ENCODE results near the gene SOX8.
"Not testable (repeated sequence)": the region's sequence is repeated elsewhere in the genome, so short reads cannot be mapped to it uniquely, and the experiment has no call there.

Gene SOX8

GRCh38 chr16:981695-982144, at the start of gene SOX8:
Gene SOX8, plus strand, starts transcription at chr16:981770. Its CDS starts 153 bp downstream, at chr16:981923.
- DNase-seq, result peak in 1 of 4 experiments; percentile 32

DNA sequence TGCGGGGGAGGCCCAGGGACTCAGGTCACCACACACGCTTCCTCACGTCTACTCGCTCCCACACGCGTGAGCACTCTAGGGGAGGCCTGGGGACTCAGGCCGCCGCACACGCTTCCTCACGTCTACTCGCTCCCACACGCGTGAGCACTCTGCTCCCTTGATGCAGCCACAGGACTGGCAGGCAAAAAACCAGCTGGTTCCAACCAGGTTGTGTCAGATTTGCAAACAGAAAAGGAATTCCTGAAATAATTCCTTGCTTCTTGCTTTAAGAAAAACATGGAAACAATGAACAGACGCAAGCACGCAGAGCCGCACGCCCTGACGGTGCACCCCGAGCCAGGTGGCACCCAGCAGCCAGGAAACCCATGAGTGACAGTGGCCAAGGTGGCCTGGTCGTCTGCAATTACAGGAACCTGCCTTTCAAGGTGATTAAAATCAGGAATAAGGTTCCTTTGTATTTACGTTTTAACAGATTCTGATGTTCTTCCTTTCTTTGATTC, 48.7 kb upstream of the SOX8 start:
- no peak for DNase-seq

- no peak for DNase-seq
These were observed 48.0 kb upstream of the SOX8 start for GRCh38 chr16:933581-933980.

DNA sequence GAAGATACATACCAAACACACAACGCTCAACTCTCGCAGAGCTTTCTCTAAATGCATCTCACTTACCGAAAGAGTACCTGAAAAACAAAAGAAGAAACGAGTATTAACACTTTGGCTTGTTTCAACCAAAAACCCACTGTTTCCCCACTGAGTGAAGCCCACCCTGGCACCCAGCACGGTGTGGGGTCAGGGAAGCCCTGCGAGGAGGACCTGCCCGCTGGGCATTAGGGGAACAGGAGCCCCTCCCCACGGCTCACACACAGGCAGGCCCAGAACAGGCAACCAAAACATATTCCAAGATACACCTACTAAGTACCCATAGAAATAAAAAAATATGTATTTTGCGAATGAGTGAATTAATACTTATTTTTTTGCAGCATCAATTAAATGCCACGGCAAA, 47.4 kb upstream of the SOX8 start:
- no peak for DNase-seq

- no peak for DNase-seq
These were observed 45.9 kb upstream of the SOX8 start for GRCh38 chr16:935684-936083.

DNA sequence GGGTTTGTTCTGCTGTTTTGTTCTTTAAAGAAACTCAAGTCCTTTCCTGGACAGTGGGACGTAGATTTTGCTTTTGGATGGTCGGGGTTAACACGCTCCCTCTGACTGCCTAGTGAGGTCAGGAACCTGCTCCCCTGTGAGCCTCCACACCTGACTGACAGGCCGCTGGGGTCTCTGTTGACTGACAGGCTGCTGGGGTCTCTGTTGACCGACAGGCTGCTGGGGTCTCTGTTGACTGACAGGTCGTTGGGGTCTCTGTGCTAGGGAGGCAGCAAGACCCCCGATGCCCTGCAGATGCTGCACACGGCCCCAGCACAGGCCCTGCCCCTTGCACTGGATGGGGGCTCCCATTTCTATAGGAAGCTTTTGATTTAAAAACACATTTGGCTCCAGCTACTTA, 44.3 kb upstream of the SOX8 start:
- DNase-seq, result no peak

GRCh38 chr16:937723-938122, 43.8 kb upstream of the SOX8 start:
- no peak for DNase-seq

DNA sequence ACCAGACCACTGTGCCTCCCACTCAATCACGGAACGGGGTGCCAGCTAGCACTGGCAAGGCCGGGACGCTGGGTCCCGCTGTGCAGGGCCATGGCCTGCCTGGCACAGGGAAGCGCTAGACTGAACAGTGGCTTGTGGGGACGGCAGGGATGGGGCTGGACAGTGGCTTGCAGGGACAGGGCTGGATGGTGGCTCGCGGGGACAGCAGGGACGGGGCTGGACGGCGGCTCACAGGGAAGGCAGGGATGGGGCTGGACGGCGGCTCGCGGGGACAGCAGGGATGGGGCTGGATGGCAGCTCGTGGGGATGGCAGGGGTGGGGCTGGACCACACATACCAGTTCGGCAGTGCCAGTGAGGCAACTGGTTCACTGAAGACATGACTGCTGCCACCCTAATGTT, 43.4 kb upstream of the SOX8 start:
- DNase-seq, result no peak

DNA sequence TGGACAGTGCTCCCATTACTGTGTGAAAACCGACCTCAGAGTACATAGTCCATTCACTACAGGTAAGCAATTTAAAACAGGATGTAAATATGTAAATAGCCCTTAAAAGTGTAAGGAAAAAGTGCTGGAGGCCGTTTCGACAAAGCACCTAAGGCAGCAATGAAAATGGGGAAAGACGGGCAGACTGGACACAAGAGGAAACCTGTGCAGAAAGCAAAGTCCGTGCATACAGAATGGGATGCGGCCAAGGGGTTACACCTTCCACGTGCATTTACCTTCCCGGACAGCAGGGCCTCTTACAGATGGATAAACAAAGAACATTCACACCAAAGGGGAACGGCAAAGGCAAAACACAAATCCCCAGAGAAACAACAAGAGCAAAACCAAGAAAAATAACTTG, 42.8 kb upstream of the SOX8 start:
- DNase-seq, result no peak

DNA sequence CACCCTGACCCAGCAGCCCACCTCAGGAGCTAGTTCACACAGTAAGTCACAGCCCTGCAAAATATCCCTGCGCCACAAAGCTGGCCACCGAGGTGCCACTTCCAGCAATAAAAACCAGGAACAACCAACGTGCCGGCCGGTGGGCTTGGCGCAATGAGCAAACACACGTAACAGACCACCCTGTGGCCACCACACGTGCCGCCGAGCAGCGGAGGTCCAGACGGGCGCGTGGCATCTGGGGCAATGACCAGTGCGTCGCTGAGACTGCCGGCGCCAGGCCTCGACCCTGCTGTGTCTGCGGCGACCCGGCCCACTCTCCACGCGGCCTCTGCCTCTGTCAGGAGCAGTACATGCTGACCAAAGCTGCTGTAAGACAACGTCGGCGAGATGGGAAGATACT, 42.3 kb upstream of the SOX8 start:
- no peak for DNase-seq

- DNase-seq, result no peak
These were observed 41.6 kb upstream of the SOX8 start for GRCh38 chr16:939941-940340.

GRCh38 chr16:942436-943060, 39.0 kb upstream of the SOX8 start:
- no peak for DNase-seq

DNA sequence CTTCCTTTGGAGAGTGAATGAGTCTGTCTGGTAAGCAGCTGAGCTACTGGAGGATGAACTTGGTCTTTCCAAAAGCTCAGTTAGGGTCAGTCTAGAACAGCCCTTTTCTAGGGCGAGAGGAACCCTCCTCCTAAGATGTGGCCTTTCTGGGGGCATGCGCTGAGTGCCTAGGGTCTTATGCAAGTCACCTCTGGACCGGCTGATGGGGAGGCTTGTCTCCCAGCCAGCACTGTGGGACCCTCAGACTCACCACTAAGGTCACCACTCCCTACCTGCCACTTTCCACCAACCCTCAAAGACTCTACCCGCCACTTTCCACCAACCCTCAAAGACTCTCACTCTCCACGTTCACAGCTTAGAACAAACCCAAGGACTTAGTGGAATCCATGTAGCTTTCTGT, 37.6 kb upstream of the SOX8 start:
- no peak for DNase-seq

GRCh38 chr16:945271-946047, 36.1 kb upstream of the SOX8 start:
- no peak for DNase-seq

DNA sequence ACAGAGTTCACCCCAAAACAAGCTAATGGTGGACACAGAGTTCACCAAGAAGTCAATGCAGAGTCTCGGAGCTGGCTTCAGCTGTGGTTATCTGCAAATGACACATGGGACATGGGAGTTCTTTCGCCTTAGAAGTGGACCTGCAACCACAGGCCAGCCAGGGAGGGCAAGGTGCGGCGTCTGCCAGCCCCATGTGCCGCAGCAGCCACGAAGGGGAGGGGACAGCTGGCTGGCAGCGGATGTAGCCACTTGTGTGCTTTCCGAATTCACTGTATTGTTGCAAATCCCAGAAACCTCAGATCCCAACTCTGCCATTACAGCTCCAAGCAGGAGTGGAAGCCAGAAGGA, 35.5 kb upstream of the SOX8 start:
- no peak for DNase-seq

DNA sequence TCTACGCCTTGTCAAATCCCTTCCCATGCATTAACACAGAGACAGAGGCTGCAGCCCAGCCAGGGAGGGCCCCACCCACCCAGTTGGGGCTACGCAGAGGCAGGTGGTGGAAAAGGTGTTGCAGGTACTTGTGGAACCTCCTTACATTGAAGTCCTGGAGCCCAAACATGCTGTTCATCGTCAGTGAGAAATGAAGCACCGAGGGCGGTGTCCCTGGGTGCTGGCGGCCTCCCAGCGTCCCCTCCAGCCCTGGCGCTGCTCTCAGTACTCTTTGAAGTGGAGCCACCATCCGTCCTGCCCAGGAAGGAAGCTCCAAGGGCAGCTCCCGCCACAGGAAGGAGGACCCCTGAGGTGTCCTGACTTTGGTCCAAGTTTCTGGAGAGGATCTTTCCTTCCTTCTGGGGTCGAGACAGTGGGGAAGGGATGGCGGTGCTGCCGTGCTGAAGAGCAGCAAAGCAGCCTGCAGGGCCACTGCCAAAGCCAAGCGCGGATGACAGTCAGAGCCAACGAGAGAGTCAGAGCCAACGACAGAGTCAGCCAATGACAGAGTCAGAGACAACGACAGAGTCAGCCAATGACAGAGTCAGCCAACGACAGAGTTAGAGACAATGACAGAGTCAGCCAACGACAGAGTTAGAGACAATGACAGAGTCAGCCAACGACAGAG, 34.2 kb upstream of the SOX8 start:
- no peak for DNase-seq

GRCh38 chr16:947922-948303, 33.7 kb upstream of the SOX8 start:
- DNase-seq, result not testable (repeated sequence)

GRCh38 chr16:948767-949166, 32.8 kb upstream of the SOX8 start:
- DNase-seq, result not testable (repeated sequence)

- not testable (repeated sequence) for DNase-seq
These were observed 30.6 kb upstream of the SOX8 start for GRCh38 chr16:950733-951573.

GRCh38 chr16:951660-952301, 29.8 kb upstream of the SOX8 start:
- DNase-seq, result no peak

DNA sequence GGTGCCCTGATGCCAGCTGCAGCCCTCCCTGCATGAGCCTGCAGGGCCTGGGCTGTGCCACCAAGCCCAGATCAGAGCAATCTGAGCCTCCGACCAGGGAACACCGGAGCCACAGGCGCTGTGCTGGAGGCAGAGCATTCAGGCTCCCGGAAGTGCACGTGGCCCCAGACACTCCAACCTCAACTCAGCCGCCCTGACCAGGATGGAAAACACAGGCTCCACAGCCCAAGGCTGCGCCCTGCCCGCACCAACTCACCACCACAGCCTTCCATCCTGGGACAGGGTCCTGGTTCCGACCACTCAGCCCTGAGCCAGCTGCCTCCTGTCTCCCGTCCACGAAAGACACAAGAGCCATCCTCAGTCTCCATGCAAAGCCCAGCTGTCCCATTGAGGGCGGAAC, 29.2 kb upstream of the SOX8 start:
- no peak for DNase-seq

DNA sequence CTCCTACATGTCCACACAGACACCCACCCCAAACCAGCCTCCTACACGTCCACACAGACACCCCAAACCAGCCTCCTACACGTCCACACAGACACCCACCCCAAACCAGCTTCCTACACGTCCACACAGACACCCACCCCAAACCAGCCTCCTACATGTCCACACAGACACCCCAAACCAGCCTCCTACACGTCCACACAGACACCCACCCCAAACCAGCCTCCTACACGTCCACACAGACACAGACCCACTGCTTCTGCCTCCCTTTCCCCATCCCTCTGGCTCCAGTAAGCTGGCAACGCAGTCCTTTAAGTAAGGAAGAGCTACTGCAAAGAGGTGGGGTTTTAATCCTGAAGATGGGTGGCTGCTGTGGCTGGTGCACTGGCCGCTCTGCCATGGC, 27.8 kb upstream of the SOX8 start:
- not testable (repeated sequence) for DNase-seq

- not testable (repeated sequence) for DNase-seq
These were observed 25.8 kb upstream of the SOX8 start for GRCh38 chr16:955766-956165.

All from activated CD4-positive, CD25-positive, alpha-beta regulatory T cell (primary cell).